ENCODE data around the gene F9. TPM values are rescaled to one million over a fixed set of nuclear protein-coding genes. Genes with fewer than 3 reads are reported as not detected.
A peak's percentile ranks its signal among the peaks of the same experiment; 100 is the strongest.
"Not testable (repeated sequence)": the region's sequence is repeated elsewhere in the genome, so short reads cannot be mapped to it uniquely, and the experiment has no call there.

Gene F9
- not detected for polyA plus RNA-seq (ENCODE audit: insufficient read length in 3 of 3)

DNA sequence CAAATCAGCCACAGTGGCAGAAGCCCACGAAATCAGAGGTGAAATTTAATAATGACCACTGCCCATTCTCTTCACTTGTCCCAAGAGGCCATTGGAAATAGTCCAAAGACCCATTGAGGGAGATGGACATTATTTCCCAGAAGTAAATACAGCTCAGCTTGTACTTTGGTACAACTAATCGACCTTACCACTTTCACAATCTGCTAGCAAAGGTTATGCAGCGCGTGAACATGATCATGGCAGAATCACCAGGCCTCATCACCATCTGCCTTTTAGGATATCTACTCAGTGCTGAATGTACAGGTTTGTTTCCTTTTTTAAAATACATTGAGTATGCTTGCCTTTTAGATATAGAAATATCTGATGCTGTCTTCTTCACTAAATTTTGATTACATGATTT, at the start of gene F9:
Gene F9 (plus strand): TSS at position 190 of the 400 bp plus-strand sequence. CDS start 26 bp downstream, at position 216.
- DNase-seq (ENCODE audit: low read depth in 3 of 3, low spot score in 2 of 3), result no peak

DNA sequence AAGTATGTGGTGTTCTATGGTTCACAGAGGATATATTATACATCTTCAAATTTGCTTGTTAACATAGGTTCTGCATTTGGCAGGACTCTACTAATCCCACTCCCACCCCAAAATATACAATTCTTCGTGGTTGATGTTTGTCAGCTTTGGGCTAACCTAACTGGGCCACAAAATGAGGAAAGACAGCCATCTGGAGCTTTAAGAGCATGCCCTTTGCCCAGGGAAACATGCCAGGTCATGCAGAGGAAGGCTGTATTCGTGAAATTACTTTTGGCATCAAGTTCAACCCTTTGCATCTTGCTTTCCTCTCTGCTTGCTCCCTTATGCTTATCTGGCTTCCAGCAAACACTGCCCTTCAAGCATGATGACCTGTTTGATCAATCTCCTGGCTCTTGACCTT, 46.8 kb upstream of the F9 start:
- no peak for DNase-seq (ENCODE audit: low read depth in 3 of 3, low spot score in 2 of 3)

DNA sequence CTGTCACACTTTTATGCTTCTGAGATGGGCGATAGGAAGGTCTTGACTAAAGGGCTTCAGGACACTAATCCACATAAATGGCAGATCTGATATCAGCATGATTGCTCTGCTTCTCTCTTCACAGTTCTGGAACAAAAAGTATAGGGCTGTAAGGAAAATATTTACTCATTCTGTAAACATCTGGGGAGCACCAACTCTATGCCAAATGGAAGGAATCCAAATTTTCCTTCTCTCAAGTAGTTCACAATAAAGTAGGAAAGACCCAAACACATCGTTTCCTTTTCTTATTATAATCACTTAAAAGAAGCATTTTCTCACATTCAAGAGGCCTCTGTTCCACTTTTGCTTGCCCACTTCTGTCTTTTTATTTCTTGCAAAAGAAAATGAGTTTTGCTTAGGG, 45.9 kb upstream of the F9 start:
- DNase-seq (ENCODE audit: low read depth in 3 of 3, low spot score in 2 of 3), result no peak

DNA sequence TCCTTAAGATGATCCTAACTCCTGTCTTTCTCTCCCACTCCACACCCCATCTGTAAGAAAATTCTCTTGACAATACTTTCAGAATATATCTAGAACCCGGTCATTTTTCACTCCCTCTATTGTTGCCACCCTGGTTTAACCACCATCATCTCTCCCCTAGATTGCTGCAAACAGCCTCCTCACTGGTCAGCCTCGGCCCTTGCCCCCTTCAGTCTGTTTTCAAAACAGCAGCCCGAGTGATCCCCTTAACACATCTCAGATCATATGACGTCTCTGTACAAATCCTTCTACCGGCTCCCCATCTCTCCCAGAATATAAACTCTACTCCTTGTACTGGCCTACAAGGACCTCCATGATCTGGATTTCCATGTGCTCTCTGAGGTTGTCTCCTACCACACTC, 35.2 kb upstream of the F9 start:
- no peak for DNase-seq (ENCODE audit: low read depth in 3 of 3, low spot score in 2 of 3)

DNA sequence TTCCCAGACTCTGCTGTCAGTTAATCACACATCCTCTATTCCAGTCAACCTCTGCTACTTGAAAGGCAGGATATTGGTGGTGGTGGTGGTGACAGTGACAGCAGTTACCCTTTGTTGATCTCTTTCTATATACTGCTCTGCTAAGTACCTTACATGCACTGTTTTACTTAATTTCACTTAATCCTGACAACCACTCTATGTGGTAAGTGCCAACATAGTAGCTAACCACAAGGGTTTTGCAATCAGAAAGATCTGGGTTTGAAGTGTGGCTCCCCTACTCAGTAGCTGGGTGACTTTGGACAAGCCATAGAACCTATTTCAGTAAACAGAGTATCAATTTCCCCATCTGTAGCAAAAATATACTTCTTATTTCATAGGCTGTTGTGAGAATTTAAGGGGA, 24.2 kb upstream of the F9 start:
- no peak for DNase-seq (ENCODE audit: low read depth in 3 of 3, low spot score in 2 of 3)

DNA sequence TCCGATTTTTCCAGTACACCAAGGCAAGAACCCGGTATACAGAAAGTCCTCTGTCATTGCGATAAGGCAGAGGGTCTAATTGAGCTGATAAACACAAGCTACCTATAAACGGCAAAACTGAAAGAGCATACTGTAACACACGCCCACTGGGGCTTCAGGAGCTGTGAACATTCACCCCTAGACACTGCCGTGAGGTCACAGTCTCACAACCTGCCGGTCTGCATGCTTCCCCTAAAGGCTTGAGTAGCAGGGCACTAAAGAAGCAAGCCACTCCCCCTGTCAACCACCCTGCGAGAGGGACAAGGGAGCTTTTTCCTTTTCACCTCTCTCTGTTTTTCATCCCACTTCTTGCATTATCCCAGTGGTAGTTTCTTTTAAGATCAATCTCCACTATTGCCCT, 22.4 kb upstream of the F9 start:
- no peak for DNase-seq (ENCODE audit: low read depth in 3 of 3, low spot score in 2 of 3)

DNA sequence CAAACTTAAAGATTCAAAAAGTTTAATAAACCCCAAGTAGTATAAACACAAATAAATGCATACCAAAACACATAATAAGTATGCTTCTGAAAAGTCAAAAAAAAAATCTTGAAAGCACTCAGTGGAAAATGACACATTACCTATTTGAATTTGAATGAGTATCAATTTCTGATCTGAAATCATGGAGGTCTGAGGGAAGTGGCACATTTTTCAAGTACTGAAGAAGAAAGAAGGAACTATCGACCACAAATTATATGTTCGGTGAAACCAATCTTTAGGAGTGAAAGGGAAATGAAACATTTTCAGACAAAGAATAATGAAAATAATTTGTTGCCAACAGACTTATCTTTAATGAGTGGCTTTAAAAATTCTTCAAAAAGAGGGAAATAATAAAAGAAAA, 12.1 kb upstream of the F9 start:
- DNase-seq (ENCODE audit: low read depth in 3 of 3, low spot score in 2 of 3), result no peak

DNA sequence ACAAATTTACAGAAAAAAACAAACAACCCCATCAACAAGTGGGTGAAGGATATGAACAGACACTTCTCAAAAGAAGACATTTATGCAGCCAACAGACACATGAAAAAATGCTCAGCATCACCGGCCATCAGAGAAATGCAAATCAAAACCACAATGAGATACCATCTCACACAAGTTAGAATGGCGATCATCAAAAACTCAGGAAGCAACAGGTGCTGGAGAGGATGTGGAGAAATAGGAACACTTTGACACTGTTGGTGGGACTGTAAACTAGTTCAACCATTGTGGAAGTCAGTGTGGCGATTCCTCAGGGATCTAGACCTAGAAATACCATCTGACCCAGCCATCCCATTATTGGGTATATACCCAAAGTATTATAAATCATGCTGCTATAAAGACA, 1.7 kb upstream of the F9 start:
- not testable (repeated sequence) for DNase-seq (ENCODE audit: low read depth in 3 of 3, low spot score in 2 of 3)

DNA sequence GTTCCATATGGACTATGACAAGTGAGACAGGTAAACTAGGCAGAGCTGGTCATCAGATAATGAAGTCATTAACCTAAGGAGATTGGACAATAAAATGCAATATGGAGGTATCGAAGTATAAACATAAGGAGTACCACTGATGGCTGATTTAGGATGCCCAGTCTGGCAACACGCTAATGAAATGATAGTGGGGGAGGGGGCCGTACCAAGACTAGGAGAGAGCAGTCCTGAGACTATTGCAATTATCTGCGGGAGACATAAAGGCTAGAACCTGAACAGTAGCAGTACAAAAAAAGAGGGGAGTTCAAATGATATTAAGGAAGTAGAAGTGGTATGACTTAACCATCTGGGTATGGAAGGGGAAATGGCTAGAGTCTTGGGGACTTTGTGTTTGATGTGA, 2.3 kb downstream of the F9 start:
- no peak for DNase-seq (ENCODE audit: low read depth in 3 of 3, low spot score in 2 of 3)

DNA sequence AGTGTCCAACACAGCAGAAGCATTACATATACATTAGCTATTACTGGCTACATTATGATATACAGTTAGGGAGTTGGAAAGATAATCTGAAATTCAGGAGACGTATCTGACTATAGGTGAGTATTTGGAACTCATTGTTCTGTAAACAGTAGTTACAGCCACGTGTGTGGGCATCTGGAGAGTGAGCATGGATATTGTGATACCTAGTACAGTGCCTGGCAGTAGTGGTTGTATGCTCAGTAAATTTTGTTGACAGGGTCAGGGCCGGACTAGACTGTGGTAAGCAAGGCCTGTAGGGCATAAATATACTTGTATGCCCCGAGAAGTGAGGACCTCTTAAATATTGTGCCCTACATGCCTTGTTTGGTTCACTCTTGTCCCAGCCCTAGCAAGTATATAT, 2.9 kb downstream of the F9 start:
- no peak for DNase-seq (ENCODE audit: low read depth in 3 of 3, low spot score in 2 of 3)

DNA sequence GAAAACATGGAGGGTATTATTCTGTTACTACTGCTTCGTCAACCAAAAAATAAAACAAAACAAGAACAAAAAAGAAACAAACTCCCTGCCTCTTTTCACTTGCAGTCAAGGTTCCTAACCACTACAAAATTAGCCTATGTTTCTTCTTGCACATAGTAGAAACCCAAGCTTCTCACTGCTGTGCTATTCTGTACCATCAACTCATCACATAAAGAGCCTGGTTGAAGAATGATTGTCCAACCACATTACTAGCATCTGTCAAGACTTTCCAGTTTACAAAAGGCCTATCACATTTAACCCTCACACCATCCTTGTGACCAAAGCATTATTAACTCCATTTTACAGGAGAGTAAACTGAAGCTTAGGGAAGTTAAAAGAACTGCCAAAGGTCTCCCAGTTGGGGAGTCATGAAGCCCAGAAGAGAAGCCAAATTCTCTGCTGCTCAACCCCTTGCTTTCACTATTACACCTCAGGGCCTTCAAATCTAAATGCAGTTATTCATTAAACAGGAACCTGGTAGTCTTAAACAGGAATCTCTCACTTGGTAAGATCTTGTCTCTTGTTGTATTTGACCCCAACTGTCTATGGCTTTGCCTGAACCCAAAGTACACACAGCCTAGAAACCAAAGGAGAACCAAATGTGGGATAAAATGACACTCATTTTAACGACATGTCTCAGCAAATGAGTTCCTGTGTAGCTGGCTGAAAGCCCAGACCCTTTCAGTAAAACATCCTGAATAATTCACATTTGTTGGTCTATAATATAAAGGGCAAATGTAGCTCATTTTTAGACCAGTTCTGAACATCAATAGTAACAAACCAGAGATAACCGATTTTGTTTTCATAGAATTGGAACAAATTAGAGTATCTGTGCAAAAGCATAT, 8.6 kb downstream of the F9 start:
- peak in 2 of 3 donors; percentile 1 to 4 for DNase-seq (ENCODE audit: low read depth in 3 of 3, low spot score in 2 of 3)

DNA sequence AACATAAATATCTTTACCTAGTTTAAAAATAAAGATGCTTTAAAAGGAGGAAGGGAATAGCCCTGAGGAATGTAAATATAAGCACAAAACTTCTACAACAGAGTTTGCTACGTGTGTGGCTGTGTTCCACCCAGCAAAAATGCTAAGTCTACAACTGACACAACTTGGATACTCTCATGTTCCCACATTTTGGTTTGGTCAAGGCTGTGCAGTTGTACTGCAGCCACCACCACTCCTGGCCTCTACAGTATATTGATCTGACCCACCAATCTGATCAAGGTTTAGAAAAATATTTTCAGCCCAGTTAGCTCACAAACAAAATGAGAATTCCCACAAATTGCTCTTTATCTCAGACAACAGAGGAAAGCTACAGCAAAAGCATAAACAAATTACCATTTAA, 12.1 kb downstream of the F9 start:
- no peak for DNase-seq (ENCODE audit: low read depth in 3 of 3, low spot score in 2 of 3)

DNA sequence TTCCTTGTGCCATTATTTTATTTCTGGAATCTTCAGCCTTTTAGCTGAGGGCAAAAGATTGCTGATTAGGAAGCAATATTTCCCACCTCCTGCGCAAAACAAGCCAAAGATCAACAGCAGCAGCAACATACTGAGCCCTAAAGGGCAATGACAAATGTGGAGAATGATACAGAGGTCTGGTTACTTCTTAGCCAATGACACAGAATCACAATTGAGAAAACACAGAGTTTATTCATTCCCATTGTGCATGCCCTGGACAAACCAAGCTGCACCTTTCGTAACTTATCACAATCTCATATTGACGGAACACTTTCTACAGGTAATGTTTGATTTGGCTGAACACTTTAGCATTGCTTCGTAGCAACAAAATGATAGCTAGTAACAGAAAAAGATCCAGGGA, 13.4 kb downstream of the F9 start:
- no peak for DNase-seq (ENCODE audit: low read depth in 3 of 3, low spot score in 2 of 3)

DNA sequence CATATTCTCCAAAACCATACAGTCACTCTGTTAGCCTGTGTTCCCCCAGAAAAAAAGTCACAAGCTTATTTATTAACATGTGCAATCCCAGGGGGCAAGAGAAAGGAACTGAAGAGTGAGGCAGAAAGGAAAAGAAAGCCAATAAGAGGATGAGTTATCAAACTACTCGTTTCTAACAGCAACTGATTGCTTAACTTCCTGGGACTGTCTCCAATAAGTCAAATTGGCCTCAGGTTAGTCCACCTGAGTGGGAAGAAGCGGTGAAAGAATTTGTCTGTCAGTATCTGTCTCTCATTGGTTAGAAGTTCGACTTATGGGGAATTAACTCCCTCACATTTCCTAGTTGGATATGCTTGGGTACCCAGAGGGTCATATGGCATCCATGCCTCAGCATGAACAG, 14.1 kb downstream of the F9 start:
- DNase-seq (ENCODE audit: low read depth in 3 of 3, low spot score in 2 of 3), result no peak

DNA sequence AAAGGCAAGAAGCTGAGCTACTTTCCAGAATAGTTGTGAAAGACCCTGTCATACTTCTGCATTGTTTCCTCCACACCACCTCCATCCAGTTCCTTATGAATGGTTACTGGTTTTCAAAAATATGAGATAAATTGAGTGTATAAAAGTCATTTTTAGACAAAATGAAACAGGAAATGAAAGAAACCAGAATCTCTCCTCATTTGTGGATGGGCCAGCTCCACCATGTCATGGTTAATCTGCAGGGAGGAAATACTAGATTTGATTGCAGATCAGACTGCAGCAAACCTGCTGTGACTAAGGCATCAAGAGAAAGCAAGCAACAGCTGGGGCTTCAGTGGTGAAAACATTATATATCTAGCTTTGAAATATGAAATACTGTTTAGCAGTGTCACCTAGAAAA, 23.8 kb downstream of the F9 start:
- no peak for DNase-seq (ENCODE audit: low read depth in 3 of 3, low spot score in 2 of 3)

DNA sequence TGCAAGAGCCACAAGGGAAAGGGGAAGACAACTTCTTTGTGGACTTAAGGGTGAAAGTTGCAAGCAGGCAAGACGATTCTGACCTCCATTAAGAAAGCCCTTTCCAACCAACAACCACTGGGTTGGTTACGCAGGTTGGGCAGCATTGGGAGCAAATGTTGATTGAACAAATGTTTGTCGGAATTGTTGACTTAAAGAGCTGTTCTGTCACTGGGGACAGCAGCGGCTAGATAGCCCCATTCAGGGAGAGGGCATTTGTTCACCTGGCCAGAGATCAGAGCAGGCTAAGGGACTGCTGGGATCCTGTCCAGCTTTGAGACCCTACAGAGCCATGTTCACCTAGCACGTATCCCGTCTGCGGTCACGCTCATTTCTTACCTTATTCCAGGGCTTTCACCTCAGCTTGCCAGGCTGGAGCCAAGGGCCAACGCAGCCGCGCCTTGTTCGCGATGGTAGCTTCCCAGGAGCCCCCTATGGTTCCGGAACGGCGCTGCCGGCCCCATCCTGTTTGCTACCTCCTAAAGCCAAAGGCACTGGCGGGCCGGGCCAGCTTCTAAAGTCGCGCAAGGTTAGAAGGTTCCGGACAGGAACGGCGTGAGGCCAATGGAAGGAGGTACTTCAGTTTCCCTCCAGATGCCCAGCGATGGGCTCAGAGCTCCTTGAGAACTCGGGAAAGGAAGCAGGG, 24.6 kb downstream of the F9 start:
- DNase-seq (ENCODE audit: low read depth in 3 of 3, low spot score in 2 of 3), result no peak

DNA sequence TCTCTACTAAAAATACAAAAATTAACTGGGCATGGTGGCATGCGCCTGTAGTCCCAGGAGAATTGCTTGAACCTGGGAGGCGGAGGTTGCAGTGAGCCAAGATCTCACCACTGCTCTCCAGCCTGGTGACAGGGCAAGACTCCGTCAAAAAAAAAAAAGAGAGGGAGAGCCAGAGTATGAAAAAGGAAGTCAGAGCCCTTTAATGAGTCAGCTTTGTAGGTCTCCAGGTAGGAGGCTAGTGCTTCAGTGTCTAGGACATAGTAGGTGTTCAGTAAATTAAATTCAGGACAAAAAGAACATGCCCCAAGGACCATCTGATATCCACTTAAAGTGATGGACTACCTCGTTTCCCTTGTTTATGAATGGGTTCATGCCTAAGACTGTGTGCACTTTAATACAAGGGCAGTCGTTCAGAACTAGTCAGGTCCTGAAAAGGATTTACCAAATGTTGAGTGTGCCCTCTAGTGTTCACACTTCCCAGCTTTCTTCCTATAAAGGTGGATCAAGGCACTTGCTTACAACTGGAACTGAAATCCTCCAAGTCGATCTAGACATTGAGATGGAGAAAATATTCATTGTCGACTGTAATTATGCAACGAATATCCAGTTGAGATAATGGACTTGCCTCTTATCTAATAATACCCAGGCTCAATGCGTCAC, 29.0 kb downstream of the F9 start:
- DNase-seq (ENCODE audit: low read depth in 3 of 3, low spot score in 2 of 3), result peak in 2 of 3 donors; percentile 21 to 44

DNA sequence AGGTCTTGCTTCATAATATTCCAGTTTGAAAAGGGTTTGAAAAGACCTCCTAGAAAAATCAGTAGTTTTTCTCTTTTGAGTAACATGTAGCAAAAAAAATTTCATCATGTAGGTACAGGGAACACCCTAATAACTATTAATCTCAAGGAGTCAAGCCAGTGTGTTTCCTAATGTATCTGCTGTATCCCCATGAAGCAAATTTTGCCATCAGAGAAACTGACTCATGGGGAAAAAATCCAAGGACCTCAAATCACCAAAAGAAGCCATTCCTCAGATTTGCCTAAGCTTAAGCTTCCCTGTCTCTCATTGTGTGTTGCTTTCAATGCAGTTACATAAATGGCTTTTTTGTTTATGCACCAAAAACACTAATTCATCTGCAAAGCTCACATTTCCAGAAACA, 29.7 kb downstream of the F9 start:
- DNase-seq (ENCODE audit: low read depth in 3 of 3, low spot score in 2 of 3), result no peak

DNA sequence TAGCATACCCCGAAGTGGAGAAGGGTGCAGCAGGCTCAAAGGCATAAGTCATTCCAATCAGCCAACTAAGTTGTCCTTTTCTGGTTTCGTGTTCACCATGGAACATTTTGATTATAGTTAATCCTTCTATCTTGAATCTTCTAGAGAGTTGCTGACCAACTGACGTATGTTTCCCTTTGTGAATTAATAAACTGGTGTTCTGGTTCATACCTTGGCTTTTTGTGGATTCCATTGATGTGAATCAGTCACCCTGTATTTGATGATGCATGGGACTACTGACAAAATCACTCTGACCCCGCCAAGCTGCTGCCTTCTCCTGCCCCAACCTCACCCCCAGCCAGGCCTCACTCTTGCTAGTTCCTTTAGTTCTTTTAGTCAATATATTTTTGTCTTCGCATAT, 32.7 kb downstream of the F9 start:
- DNase-seq (ENCODE audit: low read depth in 3 of 3, low spot score in 2 of 3), result no peak

DNA sequence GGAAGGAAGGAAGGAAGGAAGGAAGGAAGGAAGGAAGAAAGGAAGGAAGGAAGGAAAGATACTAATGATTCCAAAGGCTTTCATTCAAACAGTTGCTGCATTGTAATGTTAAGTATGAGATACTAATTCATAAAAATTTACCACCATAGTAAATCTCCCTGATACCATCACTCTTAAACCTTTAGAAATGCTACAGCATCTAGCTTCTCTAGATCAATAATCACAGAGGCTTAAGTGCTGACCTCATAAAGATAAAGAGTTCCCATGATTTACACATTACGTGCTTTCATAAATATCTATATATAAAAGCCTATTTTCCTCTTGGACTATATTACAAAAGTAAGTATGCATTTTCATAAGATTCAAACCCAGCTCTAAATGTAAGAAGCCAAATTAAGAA, 36.4 kb downstream of the F9 start:
- no peak for DNase-seq (ENCODE audit: low read depth in 3 of 3, low spot score in 2 of 3)

DNA sequence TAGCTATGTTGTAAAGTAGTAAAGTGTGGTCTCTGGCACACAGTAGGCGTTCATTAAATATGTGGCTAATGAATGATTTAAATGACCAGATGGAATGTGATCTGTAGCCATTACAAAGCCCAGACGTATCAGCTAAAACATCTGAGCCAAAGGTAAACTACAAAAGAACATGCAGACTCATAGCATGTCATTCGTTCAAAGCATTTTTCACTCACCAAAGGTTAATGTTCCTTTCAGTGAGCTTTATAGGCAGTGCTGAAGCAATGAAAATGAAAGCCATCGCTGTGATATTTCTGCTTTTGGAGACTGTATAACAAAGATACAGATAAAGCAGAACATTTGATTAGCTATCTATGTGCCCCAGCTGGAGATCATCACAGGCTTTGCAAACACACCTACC, 50.5 kb downstream of the F9 start:
- no peak for DNase-seq (ENCODE audit: low read depth in 3 of 3, low spot score in 2 of 3)

DNA sequence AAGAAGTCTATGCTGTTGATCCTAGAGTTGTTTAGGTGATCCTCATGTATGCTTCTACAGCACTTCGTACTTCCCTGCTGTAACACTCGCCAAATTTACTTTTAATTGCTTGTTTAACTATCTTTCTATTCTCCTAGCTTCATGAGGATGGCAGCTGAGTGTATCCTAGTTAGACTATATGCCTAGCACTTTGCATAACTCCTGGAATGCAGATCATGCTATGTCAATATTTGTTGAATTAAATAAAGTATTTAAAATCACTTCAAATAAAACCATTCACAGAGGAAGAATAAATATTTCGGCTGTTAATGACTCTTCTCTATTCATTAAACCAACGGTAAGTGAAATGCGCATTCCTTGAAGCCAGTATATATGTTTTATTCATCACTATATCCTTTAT, 55.1 kb downstream of the F9 start:
- DNase-seq (ENCODE audit: low read depth in 3 of 3, low spot score in 2 of 3), result no peak

Measured in right renal cortex interstitium (tissue), 3 donors.